ENCODE data around the gene HECW1.
A peak's percentile ranks its signal among the peaks of the same experiment; 100 is the strongest.
"Not testable (repeated sequence)": the region's sequence is repeated elsewhere in the genome, so short reads cannot be mapped to it uniquely, and the experiment has no call there.

Gene HECW1

DNA sequence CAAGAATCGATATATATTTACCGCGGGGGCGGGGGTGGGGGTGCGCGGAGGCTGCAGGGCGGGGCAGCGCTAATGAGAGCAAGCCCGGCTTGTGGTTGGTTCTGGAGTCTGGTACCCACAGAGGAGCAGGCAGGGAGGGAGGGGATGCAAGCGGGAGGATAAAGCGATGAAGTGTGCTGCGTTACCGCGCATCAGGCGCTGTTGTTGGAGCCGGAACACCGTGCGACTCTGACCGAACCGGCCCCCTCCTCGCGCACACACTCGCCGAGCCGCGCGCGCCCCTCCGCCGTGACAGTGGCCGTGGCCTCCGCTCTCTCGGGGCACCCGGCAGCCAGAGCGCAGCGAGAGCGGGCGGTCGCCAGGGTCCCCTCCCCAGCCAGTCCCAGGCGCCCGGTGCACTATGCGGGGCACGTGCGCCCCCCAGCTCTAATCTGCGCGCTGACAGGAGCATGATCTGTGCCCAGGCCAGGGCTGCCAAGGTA, at the start of gene HECW1:
Gene HECW1, plus strand, starts transcription at position 189 of the 482 bp plus-strand sequence. CDS start 131,259 bp downstream, outside the sequence.
- no peak for DNase-seq

DNA sequence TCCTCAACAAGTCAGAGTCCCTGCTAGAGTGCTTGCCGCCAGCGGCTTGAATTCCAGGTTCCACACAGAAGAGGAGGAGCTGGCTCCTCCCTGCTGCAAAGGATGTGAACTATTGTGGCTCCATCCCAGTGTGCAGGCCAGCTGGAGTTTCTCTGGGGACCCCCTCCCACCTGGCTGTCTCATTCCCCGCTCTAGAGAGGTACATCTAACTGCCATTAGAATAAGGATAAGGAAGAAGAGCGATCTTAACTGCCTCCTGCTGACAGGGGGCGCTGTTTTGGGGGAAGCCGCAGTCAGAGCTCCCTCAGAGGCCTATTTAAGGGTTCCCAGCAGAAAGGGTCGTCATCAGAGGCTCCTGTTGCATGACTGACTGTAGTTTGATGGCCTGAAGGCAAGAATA, 40.8 kb upstream of the HECW1 start:
- no peak for DNase-seq

DNA sequence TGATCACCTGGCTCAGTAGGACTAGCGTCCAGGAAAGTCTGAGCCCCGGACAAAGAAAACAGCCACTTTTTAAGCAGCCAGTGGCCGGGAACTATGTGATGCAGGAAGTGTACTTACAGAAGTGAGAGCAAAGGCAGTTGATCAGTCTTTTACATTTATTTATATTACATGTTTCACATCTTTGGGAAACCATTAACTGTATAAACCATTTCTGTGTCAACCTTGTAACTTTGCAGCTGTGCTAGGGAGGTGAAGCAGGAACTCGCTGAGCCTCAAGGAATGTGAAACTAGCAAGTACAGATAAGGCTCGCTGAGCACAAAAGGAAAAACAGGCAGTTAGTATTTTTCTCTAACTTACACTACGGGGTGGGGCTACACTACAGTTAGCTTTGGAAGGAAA, 39.9 kb upstream of the HECW1 start:
- no peak for DNase-seq

DNA sequence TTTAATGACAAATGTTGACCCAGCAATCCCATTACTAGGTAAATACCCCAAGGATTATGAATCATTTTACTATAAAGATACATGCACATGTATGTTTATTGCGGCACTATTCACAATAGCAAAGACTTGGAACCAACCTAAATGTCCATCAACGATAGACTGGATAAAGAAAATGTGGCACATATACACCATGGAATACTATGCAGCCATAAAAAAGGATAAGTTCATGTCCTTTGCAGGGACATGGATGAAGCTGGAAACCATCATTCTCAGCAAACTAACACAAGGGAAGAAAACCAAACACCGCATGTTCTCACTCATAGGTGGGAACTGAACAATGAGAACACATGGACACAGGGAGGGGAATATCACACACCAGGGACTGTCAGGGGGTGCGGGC, 38.6 kb upstream of the HECW1 start:
- not testable (repeated sequence) for DNase-seq

DNA sequence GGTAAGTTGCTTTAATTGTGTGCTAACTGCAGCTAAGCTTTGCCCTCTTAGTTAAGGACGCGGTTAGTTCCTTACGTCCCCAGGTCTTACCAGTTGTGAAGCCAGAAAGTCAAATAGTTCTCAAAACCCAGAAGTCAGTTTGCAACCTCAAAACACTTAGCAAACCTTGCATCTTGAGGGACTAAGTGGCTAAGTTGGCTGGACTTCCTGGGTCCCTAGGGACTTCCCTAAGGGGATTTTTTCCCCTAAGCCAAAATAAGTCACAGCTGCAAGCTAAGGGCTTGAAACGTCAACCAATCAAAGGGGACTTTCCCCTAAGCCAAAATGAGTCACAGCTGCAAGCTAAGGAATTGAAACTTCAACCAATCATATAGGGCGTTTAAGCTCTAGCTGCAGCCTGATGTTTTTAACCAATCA, 36.2 kb upstream of the HECW1 start:
- DNase-seq, result no peak

DNA sequence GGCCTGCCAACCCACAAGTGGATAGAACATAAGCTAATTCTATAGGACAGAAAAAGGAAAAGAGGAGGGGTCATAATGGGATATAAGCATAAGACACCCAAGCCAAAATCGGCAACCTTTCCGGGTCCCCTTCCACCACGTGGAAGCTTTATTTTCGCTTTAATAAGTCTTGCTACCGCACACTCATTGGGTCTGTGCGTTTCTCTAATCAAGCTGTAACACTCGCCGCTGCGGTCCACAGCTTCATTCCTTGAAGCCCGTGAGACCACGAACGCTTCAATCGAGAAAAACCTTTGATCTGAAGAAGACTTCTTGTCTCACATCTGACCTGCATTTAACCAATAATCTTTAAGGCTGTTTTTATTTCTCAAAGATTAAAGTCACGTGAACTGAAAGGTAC, 35.8 kb upstream of the HECW1 start:
- no peak for DNase-seq

DNA sequence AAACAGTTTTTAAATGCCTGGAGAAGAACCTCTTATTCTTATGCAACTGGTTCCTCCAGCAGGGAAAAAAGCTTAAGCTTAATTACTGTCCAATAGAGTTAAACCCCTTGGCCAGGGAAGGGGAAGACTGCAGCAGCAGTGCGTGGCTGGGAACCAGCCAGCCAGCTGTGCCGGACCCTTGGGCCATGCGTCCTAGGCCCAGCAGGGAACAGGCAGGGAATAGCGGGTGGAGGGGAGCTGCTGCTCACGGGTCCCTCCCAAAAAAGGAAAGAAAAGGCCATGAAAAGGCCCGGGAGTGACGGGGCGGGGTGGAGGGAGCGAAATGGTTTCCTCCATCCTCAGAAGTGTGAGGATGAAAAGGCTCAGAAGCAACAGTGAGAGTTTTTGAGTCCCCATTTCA, 35.2 kb upstream of the HECW1 start:
- DNase-seq, result no peak

DNA sequence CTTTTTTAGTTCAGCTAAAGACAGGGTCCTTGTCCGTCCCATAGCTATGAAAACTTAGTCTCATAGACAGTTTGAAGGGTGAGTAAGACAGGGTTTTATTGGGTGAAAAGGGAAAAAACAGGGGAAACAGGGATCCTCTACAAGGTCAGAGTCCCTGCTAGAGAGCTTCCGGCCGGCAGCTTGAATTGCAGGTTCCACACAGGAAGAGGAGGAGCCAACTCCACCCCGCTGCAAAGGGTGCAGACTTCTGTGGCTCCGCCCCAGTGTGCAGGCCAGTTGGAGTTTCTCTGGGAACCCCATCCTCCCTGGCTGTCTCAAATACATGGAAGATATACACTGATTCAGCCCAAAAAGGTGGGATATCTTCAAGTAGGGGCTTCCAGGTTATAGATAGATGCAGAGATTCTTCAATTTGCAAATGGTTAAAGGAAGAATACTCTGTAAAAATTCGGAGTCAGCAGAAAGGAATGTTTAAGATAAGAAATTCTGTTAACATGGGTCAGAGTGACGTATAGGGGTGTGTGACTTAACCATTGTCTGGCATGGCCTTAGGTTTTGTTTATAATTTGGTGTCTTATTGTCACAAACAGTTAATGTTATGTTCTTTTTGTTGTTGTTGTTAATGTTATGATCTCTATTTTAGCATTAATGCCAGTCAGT, 34.6 kb upstream of the HECW1 start:
- DNase-seq, result no peak

DNA sequence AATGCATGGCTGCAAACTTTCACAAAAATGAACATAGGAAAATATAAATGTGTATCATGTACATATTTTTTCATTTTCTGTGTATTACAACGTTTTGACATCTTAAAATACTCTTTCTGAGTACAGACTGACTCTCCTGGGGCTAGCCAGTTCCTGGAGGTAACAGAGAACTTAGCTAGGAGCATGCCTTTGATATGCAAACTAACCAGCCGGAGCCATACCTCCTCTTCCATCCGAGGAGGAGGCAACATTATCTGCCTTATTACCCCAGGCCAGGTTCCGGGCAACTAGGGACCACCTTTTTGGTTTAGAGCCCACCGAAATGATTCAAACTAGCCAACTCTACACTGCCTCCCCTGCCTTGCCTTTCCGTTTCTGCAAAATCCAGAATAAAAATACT, 33.7 kb upstream of the HECW1 start:
- DNase-seq, result no peak

DNA sequence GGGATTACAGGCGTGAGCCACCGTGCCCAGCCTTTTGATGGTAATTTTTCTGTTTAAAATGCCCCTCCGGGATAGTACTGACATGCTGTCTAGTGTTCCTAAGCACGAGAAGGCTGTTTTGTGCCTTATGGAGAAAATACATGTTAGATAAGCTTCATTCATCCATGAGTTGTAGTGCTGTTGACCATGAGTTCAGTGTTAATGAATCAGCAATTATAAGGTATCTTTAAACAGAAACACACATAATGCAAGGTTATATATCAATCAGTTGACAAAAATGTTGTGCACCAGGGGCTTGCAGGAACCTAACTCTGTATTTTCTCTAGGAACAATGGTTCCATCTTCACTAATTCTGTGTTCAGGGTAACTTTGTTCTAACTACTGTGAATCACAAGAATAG, 30.8 kb upstream of the HECW1 start:
- DNase-seq, result no peak

DNA sequence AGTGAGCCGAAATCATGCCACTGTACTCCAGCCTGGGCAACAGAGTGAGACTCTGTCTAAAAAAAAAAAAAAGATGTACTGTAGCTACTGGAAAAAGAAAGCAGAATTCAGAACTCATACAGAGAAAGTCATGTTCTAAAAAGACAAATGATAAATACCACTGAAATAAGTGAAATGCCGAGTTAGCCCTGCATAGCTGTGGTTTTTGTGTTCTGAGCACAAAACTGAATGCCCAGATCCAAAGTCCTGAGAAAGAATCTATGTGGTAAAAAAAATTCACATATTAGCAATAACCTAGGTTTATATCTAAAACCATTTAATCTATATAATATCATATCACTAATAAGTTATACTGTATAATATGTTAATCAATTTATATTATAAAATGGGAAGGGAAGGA, 29.3 kb upstream of the HECW1 start:
- no peak for DNase-seq

DNA sequence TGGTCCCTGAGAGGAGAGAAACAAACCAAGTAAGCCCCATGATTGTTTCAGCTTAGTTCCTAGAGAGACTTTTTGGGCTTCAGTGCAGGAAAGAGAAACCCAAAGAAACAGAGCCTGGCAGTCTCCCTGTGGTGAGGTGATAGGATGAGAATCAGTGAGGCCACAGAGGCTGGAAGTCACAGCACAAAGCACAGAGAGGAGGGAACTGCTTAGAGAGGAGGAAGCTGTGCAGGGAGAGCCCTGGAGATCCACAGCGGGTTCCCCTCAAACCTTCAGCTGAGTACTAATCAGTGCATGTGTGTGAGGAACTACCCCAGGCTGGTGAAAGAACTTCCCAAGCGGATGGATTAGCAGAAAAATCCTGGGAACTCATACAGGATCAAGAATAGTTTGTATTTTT, 27.4 kb upstream of the HECW1 start:
- no peak for DNase-seq

DNA sequence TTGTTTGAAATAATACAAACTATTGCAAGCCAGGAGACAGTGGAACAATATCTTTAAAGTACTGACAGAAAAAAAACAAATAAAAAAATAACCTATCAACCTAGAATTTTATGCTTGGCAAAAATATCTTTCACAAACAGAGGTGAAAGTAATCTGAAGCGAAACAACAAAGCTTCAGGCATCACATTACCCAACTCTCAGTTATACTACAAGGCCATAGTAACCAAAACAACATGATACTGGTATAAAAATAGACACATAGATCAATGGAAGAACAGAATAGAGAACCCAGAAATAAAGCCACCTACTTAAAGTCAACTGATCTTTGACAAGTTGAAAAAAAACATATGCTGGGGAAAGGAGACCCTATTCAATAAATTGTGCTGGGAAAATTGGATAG, 26.5 kb upstream of the HECW1 start:
- no peak for DNase-seq

DNA sequence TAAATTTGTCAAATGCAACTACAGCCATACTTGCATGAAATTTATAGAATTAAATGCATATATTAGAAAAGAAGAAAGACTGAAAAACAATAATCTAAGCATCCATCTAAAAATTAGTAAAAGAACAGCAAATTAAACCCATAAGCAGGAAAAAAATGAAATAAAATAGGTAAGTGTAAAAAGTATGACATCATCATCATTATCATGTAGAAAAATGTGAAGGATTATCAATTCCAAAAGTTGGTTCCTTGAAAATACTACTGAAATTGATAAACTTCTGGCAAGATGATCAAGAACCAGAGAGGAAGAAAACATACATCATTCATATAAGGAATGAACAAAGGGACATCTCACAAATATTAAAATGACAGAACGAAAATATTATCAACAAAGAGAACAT, 19.6 kb upstream of the HECW1 start:
- DNase-seq, result no peak

DNA sequence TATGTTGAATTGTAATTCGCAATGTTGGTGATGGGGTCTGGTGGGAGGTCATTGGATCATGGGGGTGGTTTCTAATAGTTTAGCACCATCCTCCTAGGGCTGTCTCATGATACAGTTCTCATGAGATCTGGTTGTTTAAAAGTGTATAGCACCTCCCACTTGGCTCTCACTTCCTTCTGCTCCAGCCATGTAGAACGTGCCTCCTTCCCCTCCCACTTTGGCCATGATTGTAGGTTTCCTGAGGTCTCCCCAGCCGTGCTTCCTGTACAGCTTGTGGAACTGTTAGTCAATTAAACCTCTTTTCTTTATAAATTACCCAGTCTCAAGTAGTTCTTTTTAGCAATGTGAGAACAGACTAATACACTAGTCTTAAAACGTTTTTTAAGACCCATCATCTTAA, 15.6 kb upstream of the HECW1 start:
- DNase-seq, result no peak

DNA sequence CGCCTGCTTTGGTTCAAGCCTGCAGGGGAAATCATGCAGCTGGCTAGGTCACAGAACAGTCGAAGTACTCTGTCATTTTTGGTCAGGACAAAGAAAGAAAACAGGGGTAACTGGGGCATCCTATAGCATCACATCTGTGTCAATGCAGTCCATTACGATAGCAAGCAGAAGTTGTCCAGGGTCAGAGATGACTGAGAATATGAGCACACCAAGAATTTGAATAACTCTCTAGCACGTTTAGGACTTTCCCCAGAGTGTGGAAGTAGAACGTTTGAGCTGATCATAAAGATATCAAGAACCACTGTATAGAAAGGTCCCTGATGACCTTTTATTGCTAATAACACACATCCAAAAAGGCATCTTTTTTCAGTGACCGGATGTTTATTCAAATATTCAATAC, 12.7 kb upstream of the HECW1 start:
- DNase-seq, result no peak

DNA sequence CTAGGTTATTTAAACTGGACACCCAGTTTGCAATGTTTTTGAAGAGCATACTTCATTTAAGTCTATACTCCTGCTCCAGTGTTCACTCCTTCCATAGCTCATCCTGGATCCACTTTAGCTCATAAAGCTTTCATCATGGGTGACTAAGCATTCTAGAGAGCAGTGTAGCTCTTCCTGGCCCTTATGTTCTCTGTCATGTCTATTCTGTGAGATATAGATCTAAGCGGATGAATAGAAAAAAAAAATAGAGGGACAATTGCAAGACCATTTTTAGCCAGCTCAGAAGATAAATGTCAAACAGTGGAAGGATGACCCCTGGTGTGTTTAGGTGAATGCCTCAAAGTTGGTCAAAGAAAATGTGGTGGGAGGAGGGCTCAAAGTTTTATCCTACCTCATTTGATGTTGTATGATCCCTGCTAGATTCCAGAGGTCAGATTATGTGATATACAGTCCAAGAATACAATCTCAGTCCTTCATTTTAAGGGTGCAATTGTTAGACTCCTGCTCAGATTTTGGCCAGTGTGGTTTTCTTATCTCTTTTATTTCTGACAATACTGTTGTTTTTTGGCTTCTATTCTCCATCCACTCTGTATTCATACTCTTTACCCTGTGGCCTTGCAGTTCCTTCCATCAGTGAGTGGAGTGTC, 7.5 kb upstream of the HECW1 start:
- no peak for DNase-seq

DNA sequence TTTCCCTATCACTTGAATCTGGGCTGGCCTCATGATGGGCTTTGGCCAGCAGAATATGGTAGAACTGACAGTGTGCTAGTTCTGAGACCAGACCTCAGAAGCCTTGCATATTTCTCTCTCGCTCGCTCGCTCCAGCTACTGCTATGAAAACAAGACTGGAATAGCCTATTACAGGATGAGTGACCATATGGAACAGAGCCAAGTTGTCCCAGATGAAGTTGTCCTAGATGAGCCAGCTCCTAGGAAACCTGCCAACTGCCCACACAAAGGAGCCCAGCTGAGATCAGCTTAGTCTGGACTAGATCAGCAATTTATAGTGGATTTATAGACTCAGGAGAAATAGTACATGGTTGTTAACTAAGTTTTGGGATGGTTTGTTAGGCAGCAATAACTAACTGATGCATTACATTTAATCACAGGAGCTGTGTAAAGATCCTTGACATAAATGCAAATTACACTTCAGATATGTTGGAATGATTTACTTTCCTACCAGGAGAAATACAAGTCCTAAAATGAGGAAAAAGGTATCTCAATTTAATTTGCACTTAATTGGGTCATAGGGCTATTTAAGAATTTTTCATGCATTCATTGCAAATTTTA, 6.8 kb upstream of the HECW1 start:
- no peak for DNase-seq

DNA sequence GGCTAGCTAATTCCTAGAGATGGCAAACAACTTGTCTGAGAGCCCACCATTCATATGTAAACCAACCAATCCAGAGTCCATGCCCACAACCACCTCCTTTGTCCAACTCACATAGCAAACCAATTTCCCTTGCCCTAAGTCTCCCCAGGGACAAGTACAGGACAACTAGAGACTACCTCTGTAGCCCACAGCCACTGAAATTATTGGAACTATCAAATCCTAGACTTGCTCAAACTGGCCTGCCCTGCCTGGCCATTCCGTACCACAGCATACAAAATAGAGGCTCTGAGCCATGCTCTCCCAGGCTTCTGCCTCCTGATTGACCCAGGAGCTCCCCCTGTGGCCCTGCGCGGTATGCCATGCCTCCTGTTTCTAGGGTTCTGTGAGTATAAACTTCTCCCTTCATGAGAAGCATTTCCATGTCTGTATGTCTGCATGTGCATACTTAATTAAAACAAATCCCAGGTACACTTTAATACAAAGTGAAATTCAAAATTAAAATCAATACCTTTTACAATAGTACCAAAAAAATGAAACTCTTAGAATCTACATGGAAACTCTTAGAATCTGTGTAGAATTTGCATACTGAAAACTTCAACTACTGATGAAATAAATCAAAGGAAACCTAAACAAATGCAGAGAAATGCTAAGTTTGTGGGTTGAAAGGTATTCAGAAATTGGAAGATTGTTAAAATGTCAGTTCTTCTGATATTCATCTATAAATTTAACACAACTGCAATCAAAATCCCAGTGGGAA, 4.0 kb upstream of the HECW1 start:
- DNase-seq, result peak; percentile 10 to 37

DNA sequence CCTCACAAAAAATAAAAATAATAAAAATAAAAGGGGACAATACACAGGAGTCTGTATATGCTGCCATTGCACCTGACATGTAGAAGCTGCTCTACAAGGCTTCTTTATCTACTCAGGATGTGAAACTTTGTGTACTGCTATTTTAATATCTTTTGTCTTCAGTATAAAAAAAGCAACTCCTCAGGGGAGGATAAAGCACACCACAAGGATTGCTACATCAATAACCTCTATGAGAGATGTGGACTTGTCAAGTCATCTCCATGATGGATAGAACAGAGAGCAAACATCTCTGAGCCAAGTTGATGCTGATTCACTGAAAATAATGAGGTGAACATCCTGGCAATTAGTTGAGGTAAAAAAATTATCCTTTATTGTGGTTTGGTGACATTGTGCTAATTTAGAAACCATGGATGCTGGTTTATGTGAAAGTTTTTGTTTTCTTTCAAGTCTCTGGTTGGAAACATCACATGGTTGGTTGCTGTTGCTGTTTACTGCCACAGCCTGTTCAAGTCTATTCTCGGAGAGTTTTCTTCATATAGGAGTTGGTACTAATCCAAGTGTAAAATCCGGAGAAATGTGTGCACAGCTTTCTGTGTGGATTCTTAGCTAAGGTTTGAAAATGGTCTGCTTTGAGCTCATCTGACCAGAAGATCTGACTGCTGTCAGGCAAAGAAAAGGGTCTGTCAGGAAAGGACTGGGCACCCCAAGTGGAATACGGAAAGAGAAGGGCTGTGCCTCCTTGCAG, 1.5 kb upstream of the HECW1 start:
- DNase-seq, result no peak

DNA sequence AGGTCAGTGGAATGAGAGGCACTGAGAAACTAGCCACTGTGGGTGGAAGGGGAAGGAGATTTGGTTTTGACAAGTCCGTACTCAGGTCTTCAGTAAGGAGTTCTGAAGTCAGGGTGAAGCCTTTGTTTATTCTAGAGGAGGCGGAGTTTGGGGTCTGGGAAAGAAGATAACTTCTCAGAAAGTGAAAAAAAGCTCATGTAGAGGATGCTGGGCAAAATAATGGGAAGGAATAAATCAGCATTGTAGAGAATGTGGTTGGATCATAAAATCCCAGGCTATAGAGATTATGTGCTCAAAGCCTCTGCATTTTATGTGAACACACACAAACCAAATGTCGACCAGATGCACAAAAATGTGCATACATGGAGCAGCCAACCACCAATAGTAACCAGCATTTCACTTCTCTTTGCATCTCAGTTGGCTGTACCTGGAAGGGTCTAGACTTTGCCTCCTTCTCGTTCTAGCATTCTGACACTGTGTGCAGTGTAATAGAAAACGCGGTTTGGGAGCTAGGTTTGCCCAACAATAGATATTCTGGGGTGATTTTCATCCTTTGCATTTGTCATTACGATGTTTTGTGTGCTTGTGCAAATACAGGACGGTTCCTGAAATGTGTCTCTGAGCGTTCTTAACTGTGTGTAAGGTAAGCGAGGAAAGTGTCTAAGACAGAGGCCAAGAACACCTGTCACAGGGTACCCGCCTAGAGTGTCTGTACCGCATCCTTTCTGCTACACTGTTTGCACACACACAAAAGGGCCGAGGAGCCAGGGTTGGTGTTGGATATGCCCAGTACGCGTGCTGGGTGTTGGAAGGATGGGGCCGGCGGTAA, 603 bp upstream of the HECW1 start:
- no peak for DNase-seq
